Thyroid gland (tissue), 4 donors: ENCODE measurements around the gene TK1. TPM values are rescaled to one million over a fixed set of nuclear protein-coding genes. Genes with fewer than 3 reads are reported as not detected.

Source experiments
- DNase-seq, 2 donors: peaks; one replicate each; pipeline ENCODE4 v3.0.0-alpha.2; 2019
- H3K27ac ChIP-seq, 3 donors: fragments of 200-600 bp; sonication (generic); 1 replicate in 2 of 3; 2 replicates in 1 of 3; pipeline ENCODE4 v1.5.1; 2016 to 2019; ENCODE audit warnings: mild to moderate bottlenecking in 1 of 3, moderate library complexity in 1 of 3
- H3K27me3 ChIP-seq: fragments of 200-600 bp; sonication (generic); one replicate; pipeline ENCODE4 v1.5.1; 2019
- H3K36me3 ChIP-seq, 2 donors: fragments of 200-600 bp; sonication (generic); one replicate each; pipeline ENCODE4 v1.5.1; 2016 to 2019
- H3K4me1 ChIP-seq, 2 donors: fragments of 200-600 bp; sonication (generic); one replicate each; pipeline ENCODE4 v1.5.1; 2017 to 2019
- H3K4me3 ChIP-seq, 3 donors: fragments of 200-600 bp; sonication (generic); replicated peaks in 1 of 3; 1 replicate in 2 of 3; 2 replicates in 1 of 3; pipeline ENCODE4 v1.5.1; 2016; ENCODE audit warnings: mild to moderate bottlenecking in 1 of 3
- H3K9me3 ChIP-seq: fragments of 200-600 bp; sonication (generic); one replicate; pipeline ENCODE4 v1.5.1; 2017
- CTCF ChIP-seq, 6 experiments: fragments of 200-600 bp in 3 of 6; fragments of 450-650 bp in 3 of 6; sonication (generic) in 3 of 6; IDR thresholded peaks; one replicate each; pipeline ENCODE4 v1.5.1; 2016 to 2019; ENCODE audit warnings: antibody characterized with exemption in 6 of 6, mild to moderate bottlenecking in 2 of 6, inconsistent platforms in 1 of 6, moderate library complexity in 1 of 6
- POLR2A ChIP-seq, 2 donors: fragments of 450-650 bp; IDR thresholded peaks; one replicate each; pipeline ENCODE4 v1.6.1; 2017; ENCODE audit warnings: antibody characterized with exemption in 2 of 2, mild to moderate bottlenecking in 2 of 2, moderate library complexity in 1 of 2
- WGBS, 2 donors: methylation state at CpG; one replicate each; pipeline ENCODE4 v1.1.5; 2017; 5-methylcytosine and 5-hydroxymethylcytosine counted together
- intact Hi-C: fragments of 100-400 bp; cut with DNase I; formaldehyde crosslinking; loops from one replicate; pipeline ENCODE4 v1.15.1; 2023
- total RNA-seq, 4 donors: library from RNA; depleted of rRNA; stranded (reverse); fragments of >200 nt; gene quantifications; one replicate each; pipeline ENCODE4 v1.2.3, GENCODE V29; 2016

The TK1 gene
- total RNA-seq, 4 donors from 2014 or later: 1.1 to 2.7 (median 1.9) TPM

- intact Hi-C loops: no loop called here
- TF ChIP-seq POLR2A (IDR thresholded peaks at IDR 0.05): no peak
- TF ChIP-seq CTCF (IDR thresholded peaks at IDR 0.05): no peak
- no peaks in the 10 kb centered on the region for H3K9me3 ChIP-seq
- peaks cover 18 to 26% of the 10 kb centered on the region in 2 donors for H3K4me1 ChIP-seq
- H3K27ac ChIP-seq: no peak overlapping the region
- H3K36me3 ChIP-seq: no peaks in the 10 kb centered on the region
- 83 to 85% methylated on average over 2 of the region's 2 CpGs for WGBS, 2 donors
- DNase-seq: no peak
- no peaks in the 10 kb centered on the region for H3K27me3 ChIP-seq
- no peak overlapping the region for H3K4me3 ChIP-seq
Observed at GRCh38 chr17:78180508-78180907, 6.3 kb downstream of the TK1 start.

- H3K27ac ChIP-seq: no peak overlapping the region
- TF ChIP-seq CTCF (IDR thresholded peaks at IDR 0.05) (no peak), POLR2A (IDR thresholded peaks at IDR 0.05) (no peak)
- DNase-seq: no peak
- intact Hi-C loops: no loop called here
- 66 to 75% methylated on average over 14 of the region's 14 CpGs for WGBS, 2 donors
- H3K9me3 ChIP-seq: no peaks in the 10 kb centered on the region
- H3K4me3 ChIP-seq: no peak overlapping the region
- peaks cover 16 to 26% of the 10 kb centered on the region in 2 donors for H3K4me1 ChIP-seq
- no peaks in the 10 kb centered on the region for H3K27me3 ChIP-seq
- H3K36me3 ChIP-seq: no peaks in the 10 kb centered on the region
Observed at GRCh38 chr17:78180083-78180482, 6.8 kb downstream of the TK1 start.

GRCh38 chr17:78179372-78179771, 7.5 kb downstream of the TK1 start:
- 92 to 94% methylated on average over 17 of the region's 17 CpGs for WGBS, 2 donors
- intact Hi-C loops: loop anchor here (5.0 kb wide), 1 partner anchor 68 kb away; no protein-coding TSS in a partner anchor
- Histone ChIP-seq H3K27ac (no peak overlapping the region), H3K27me3 (no peaks in the 10 kb centered on the region), H3K4me3 (no peak overlapping the region), H3K4me1 (peaks cover 16 to 26% of the 10 kb centered on the region in 2 donors), H3K9me3 (no peaks in the 10 kb centered on the region), H3K36me3 (no peaks in the 10 kb centered on the region)
- no peak for TF ChIP-seq POLR2A (IDR thresholded peaks at IDR 0.05)
- no peak for TF ChIP-seq CTCF (IDR thresholded peaks at IDR 0.05)
- no peak for DNase-seq

GRCh38 chr17:78176548-78177025, 10.3 kb downstream of the TK1 start:
- DNase-seq: peak; percentile 68 to 76
- Histone ChIP-seq H3K4me1 (peaks cover 19 to 39% of the 10 kb centered on the region in 2 donors), H3K27ac (no peak overlapping the region), H3K9me3 (no peaks in the 10 kb centered on the region), H3K4me3 (no peak overlapping the region), H3K27me3 (no peaks in the 10 kb centered on the region), H3K36me3 (peaks cover 0 to 15% of the 10 kb centered on the region in 2 donors)
- 28 to 50% methylated on average over 4 to 7 of the region's 14 CpGs for WGBS, 2 donors
- TF ChIP-seq CTCF (IDR thresholded peaks at IDR 0.05): peak; percentile 61 to 92 (median 72)
- no peak for TF ChIP-seq POLR2A (IDR thresholded peaks at IDR 0.05)
- intact Hi-C loops: loop anchor here (5.0 kb wide), 1 partner anchor 71 kb away; no protein-coding TSS in a partner anchor

- WGBS, 2 donors: 89 to 90% methylated on average over 9 to 14 of the region's 14 CpGs
- Histone ChIP-seq H3K4me3 (no peak overlapping the region), H3K9me3 (no peaks in the 10 kb centered on the region), H3K4me1 (peaks cover 19 to 39% of the 10 kb centered on the region in 2 donors), H3K27me3 (no peaks in the 10 kb centered on the region), H3K27ac (peak overlapping the region in 1 of 3 donors; percentile 74), H3K36me3 (peaks cover 0 to 17% of the 10 kb centered on the region in 2 donors)
- intact Hi-C loops: loop anchor here (2.0 to 5.0 kb wide), 2 partner anchors 63 to 72 kb away; no protein-coding TSS in a partner anchor
- TF ChIP-seq CTCF (IDR thresholded peaks at IDR 0.05) (no peak), POLR2A (IDR thresholded peaks at IDR 0.05) (no peak)
- DNase-seq: no peak
Observed at GRCh38 chr17:78175643-78175981, 11.2 kb downstream of the TK1 start.
